Ammon's horn (tissue), 1 donor: Measurements from ENCODE around the gene GOLGA8R.
"Not testable (repeated sequence)": the region's sequence is repeated elsewhere in the genome, so short reads cannot be mapped to it uniquely, and the experiment has no call there.

ENCODE experiments used
- DNase-seq: peaks from one replicate; pipeline ENCODE4 v3.0.0-alpha.2; 2016; ENCODE audit warnings: low spot score

The GOLGA8R gene

DNA sequence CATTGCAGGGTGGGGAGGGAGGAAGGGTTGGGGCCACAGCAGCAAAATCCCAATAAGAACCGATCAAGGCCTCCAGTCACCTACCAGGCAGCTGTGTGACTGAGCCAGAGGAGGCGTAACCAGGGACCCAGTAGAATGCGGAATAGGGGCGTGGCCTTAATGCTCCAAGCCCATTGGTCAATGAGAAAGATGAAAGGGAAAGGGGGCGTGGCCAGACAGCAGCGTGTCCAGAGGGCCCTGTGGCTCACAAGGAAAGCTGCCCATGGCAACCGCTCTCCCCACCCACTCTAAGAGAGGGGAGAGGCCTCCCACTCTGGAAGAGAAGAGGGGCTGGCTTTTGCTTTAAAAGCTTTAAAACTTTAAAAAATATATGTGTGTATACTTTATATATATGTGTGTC is at the start of gene GOLGA8R:
GOLGA8R (minus strand) TSS at position 101 of the 400 bp plus-strand sequence; CDS start at position 3, 98 bp downstream.
- DNase-seq, result not testable (repeated sequence)

DNA sequence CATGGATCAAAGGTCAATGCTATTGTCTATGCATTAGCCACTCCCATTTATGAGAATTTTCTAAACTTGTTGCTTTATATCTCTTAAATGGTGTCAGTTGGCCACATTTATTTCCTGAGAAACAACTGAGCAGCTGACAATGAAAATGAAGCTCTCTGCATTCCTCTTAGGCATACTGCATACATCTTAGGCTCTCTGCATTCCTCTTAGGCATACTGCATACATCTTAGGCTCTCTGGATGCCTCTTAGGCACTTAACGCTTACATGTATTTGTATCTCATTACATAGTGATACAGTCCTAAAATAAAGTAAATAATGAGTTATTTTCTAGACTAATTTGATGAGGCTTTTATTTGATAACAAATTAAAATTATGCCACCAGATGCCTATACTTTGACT is 49.8 kb upstream of the GOLGA8R start:
- DNase-seq, result not testable (repeated sequence)

DNA sequence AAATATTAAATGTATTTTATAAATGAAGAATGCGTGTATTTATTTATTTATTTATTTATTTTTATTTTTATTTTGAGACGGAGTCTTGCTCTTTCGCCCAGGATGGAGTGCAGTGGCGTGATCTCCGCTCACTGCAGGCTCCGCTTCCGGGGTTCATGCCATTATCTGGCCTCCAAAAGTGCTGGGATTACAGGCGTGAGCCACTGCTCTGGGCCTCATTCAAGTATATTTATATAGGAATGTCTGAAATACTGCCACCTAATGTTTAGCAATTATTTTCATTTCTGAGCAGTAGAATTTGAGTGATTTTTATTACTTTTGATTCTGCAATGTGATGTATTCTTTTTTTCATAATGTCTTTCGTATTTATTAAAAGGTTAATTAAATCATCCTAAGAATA is 48.1 kb upstream of the GOLGA8R start:
- DNase-seq, result not testable (repeated sequence)

- not testable (repeated sequence) for DNase-seq
Observed at GRCh38 chr15:30452702-30453101, 38.6 kb upstream of the GOLGA8R start.

DNA sequence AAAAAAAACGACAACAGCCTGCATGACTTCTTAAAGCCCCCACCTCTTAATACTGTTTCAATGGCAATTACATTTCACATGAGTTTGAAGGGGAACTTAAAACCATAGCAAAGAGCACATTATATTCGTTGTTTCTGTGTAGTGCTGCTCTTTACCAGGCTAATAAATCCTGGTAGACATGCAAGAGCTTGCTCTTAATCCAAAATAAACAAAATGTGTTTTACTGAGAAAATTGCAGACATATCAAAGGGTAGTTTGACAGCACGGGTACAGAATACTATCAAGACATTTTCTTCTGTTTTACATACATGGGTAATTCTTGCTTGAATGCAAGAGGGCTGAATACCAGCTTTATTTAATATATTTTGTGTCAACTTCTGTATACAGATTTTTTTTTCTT is 24.3 kb upstream of the GOLGA8R start:
- not testable (repeated sequence) for DNase-seq

DNA sequence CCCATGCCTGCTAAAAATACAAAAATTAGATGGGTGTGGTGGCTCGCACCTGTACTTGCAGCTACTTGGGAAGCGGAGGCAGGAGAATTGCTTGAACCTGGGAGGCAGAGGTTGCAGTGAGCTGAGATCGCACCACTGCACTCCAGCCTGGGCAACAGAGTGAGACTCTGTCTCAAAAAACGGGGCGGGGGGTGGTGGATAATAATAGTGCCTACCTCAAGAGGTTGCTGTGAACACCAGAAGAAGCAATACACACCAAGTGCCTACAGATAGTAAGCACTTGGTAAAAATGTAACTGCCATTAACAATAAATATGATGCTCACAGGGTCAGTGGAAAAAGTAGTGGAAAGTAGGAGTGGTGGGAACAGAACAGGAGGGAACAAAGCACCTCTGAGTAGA is 21.8 kb upstream of the GOLGA8R start:
- DNase-seq, result not testable (repeated sequence)

DNA sequence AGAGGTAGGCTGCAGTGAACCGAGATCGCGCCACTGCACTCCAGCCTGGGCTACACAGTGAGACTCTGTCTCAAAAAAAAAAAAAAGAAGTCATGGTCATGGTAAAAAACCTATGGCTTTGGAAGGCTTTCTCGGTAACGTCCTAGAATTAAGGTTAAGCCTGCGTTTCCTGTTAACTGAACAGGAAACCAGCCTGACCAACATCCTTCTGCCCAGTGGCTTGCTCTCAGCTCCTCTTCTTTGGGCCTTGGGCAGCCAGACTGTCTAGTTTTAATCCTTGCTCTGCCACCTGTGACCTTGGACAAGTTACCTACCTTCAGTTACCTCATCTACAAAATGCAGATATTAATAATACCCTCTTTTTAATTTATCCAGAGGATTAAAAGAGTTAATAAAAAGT is 6.7 kb upstream of the GOLGA8R start:
- not testable (repeated sequence) for DNase-seq

DNA sequence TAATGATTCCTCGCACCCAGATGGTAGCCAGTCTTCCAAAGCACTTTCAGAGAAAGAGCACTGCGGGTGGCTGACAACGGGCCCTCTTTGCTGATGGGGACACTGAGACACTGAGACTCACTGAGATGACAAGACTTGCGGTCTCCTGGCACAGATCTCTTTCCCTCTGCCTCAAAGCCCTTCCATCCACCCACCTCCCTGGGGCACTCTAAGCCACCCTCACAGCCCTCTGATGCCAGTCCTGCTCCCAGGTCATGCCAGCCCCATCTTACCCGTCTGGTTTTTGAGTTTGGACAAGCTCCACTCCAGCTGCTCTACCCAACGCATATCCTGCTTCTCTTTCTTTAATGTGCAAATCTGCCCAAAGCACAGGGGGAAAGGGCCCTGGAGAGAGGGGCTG is 6.4 kb downstream of the GOLGA8R start:
- not testable (repeated sequence) for DNase-seq

DNA sequence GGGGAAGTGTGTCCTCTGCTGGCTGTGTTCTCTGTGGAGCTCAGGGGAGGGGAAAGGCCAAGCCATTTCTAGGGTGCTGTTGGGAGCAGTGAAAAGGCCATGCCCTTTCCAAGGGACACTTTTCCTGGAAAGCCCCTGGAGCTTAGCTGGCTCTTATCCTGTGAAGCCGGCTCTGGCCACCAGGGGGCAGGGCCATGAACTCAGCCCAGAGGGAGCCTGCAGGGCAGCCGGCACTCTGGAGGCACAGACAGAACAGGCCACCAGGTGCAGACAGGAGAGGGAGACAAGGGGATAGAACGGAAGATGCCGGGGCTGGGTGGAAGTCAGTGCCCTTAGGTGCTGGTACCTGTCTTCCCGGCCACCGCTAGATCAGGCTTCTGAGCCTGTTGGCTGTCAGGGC is 15.1 kb downstream of the GOLGA8R start:
- DNase-seq, result not testable (repeated sequence)

GRCh38 chr15:30393664-30393991 is 20.4 kb downstream of the GOLGA8R start:
- not testable (repeated sequence) for DNase-seq

- not testable (repeated sequence) for DNase-seq
Observed at GRCh38 chr15:30392766-30393663, 21.0 kb downstream of the GOLGA8R start, which contains the start of gene CHRFAM7A. Gene CHRFAM7A, minus strand, starts transcription at chr15:30393540. Its CDS starts 10,189 bp downstream, at chr15:30383351.

- DNase-seq, result not testable (repeated sequence)
Observed at GRCh38 chr15:30386318-30386887, 27.7 kb downstream of the GOLGA8R start.

- DNase-seq, result not testable (repeated sequence)
Observed at GRCh38 chr15:30377082-30377413, 37.0 kb downstream of the GOLGA8R start.

- not testable (repeated sequence) for DNase-seq
Observed at GRCh38 chr15:30376375-30377081, 37.5 kb downstream of the GOLGA8R start.

DNA sequence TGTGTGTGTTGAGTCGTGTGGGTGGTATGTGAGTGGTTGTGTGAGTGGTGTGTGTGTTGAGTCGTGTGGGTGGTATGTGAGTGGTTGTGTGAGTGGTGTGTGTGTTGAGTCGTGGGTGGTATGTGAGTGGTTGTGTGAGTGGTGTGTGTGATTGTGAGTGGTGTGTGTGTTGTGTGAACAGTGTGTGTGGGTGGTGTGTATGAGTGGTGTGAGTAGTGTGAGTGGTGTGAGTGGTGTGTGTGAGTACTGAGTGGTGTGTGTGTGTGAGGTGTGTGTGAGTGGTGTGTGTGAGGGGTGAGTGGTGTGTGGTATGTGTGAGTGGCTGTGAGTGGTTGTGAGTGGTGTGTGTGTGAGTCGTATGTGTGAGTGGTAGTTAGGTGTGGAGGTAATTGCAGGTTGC is 38.2 kb downstream of the GOLGA8R start:
- DNase-seq, result not testable (repeated sequence)

- not testable (repeated sequence) for DNase-seq
Observed at GRCh38 chr15:30374862-30375261, 39.2 kb downstream of the GOLGA8R start.

- not testable (repeated sequence) for DNase-seq
Observed at GRCh38 chr15:30368271-30368670, 45.8 kb downstream of the GOLGA8R start.

DNA sequence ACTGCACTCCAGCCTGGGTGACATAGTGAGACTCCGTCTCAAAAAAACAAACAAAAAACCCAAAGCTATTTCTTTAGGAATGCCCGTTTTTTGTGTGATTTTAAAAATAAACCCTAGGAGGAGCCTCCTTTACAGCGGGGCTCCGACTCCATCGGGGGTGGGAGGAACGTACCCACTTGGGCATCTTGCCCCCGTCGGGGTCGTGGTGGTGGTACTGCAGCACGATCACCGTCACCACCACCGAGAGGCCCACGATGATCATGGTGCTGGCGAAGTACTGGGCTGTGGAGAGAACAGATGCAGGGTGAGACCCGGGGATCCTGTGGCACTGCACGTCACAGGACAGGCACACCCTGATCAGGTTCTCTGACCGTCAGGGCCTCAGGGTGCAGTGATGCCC is 46.8 kb downstream of the GOLGA8R start:
- DNase-seq, result not testable (repeated sequence)

- not testable (repeated sequence) for DNase-seq
Observed at GRCh38 chr15:30361404-30361803, 52.7 kb downstream of the GOLGA8R start.

DNA sequence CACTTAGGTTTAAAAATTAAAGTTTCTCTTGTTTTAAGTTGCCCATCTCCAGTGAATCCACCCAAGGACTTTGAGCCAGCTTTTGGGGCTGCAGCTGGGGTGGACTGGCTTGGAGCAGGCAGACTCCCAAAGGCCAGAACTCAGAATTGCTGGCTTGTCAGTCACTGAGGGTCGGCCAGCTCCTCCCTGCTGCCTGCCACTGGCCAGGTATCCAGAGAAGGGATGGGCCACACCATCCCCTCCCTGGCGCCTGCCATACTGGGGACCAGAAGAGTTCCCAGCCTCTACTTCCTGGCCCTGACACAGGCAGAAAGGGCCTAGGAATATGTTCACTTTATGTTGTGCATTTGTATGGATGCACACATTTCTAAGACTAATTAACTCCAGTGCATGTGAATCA is 53.1 kb downstream of the GOLGA8R start:
- DNase-seq, result not testable (repeated sequence)

DNA sequence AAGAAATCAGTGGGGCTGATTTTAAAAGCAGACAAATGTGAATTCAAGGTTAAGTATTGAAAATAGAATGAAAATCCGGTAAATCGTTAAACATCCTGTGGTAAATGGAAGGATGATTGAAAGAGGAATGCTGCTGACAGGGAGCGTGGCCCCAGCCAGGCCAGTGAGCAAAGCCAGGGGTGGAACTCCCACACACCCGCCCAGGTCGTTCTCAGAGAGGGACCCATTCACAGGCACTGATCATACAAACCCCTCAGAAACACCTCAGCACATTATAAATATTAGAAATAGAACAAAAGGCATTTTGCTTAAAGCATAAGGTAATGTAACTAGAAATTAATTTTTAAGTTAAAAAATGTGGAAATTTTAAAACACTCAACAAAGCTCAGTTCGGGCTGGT is 59.0 kb downstream of the GOLGA8R start:
- not testable (repeated sequence) for DNase-seq
